Fibroblast of skin of right biceps (primary cell): ENCODE results near the gene FURIN.
"Not testable (repeated sequence)": the region's sequence is repeated elsewhere in the genome, so short reads cannot be mapped to it uniquely, and the experiment has no call there.

ENCODE experiments used
- DNase-seq: peaks from one replicate; pipeline ENCODE4 v3.0.0-alpha.2; 2013

FURIN gene

GRCh38 chr15:90918034-90918788 is 49.8 kb downstream of the FURIN start:
- no peak for DNase-seq

- DNase-seq = no peak
These were observed 50.4 kb downstream of the FURIN start for GRCh38 chr15:90918835-90919234.

DNA sequence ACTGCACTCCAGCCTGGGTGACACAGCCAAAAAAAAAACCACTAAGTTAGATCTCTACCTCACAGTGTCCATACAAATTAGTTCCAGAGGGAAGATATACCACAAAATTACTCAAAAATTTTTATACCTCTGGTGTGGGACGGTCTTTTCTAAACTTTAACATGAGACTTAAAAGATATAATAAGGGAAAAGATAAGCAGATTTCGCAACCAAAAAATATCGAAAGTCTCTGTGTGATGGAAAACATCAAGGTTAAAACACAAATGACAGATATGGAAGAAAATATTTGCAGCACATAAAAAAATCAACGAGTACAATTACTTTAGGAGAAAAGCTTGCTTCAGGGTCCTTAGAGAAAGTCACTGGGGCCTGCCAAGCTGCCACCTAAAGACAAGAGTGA is 53.5 kb downstream of the FURIN start:
- DNase-seq = no peak

GRCh38 chr15:90922712-90923322 is 54.4 kb downstream of the FURIN start:
- not testable (repeated sequence) for DNase-seq

DNA sequence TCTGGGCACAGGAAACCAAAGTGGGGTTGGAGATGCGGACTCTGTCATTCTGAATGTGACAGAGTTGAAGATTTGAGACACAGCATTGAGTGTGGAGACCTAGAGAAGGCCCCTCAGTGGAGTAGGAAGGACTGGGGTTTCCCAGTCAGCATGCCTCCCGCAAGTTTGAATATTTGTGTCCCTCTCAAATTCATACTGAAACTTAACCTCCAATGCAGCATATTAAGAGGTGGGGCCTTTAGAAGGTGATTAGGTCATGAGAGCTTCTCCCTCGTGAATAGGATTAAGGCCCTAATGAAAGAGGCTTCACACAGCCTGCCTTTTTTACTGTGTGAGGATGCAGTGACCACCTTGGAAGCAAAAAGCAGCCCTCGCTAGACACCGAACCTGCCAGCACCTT is 56.0 kb downstream of the FURIN start:
- DNase-seq = no peak

DNA sequence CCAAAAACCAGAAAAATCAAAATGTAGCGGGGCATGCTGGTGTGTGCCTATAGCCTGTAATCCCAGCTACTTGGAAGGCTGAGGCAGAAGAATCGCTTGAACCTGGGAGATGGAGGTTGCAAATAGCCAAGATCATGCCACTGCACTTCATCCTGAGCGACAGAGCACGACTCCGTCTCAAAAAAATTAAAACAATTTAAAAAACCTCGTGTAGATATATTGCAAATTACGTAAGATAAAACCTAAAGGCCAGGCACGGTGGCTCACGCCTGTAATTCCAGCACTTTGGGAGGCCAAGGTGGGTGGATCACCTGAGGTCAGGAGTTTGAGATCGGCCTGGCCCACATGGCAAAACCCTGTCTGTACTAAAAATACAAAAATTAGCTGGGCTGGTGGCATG is 58.4 kb downstream of the FURIN start:
- not testable (repeated sequence) for DNase-seq

GRCh38 chr15:90928106-90928505 is 59.7 kb downstream of the FURIN start:
- not testable (repeated sequence) for DNase-seq

- DNase-seq = no peak
These were observed 61.0 kb downstream of the FURIN start for GRCh38 chr15:90929246-90930019.

- DNase-seq = no peak
These were observed 62.6 kb downstream of the FURIN start for GRCh38 chr15:90930861-90931574.

GRCh38 chr15:90931575-90931827 is 63.1 kb downstream of the FURIN start:
- DNase-seq = no peak

DNA sequence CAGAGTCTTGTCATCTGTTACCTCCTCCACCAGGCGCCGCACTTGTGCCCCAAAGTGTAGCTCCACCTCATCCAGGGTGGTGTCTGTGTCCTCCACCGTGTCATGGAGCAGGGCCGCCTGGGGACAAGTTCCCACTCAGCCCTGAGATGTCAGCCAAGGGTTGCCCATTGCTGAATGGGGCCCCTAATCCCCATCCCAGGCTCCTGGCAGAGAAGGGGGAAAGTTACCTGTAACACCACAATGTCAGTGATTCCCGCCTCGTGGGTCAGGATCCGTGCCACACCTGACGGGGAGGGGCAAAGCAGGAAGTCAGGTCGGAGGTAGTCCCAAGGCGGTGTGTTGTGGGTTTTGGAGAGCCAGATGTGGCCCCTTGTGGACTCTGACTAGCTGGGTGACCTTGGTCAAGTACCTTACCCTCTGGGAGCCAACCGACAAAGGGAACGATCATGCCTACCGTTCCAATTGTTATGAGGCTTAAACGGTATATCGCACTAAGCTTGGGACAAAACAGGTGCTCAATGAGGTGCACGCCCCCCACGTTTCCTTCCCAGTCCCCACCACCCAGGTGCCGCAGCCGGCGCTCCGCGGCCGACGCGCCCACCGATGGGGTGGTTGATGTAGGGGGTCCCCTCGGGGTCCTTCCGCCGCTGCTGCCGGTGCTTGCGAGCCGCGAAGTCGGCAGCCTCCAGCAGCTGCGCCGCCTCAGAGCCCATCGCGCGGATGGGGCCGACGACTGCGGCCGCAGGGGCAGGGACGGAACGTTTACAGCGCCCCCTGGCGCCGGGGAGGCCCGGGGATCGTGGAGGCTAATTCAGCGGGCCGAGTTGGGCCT is 63.7 kb downstream of the FURIN start, which contains the start of gene HDDC3:
Gene HDDC3, minus strand, starts transcription at position 722 of the 832 bp plus-strand sequence. Its CDS starts 9 bp downstream, at position 713.
- DNase-seq = peak; percentile 78

DNA sequence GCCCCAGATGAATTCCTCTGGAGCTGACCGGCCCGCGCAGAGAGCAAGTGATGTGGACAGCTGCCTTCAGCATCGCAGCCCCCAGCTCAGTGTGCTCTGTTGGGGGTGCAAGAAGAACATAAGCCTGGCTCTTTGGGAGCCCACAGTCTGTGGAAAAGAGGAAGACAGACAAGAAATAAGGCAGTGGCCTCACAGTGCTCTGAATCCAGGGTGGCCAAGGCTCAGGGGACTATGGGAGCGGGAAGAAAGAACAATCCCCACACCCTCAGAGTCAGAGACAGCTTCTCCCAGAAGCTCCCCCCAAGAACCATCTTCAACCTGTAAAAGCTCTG is 64.2 kb downstream of the FURIN start:
- DNase-seq = no peak
